ENCODE results near the gene PAK1. TPM values are rescaled to one million over a fixed set of nuclear protein-coding genes. Genes with fewer than 3 reads are reported as not detected.
A peak's percentile ranks its signal among the peaks of the same experiment; 100 is the strongest.

PAK1 gene
- polyA plus RNA-seq, 3 donors, result 128 to 195 (median 134) TPM

DNA sequence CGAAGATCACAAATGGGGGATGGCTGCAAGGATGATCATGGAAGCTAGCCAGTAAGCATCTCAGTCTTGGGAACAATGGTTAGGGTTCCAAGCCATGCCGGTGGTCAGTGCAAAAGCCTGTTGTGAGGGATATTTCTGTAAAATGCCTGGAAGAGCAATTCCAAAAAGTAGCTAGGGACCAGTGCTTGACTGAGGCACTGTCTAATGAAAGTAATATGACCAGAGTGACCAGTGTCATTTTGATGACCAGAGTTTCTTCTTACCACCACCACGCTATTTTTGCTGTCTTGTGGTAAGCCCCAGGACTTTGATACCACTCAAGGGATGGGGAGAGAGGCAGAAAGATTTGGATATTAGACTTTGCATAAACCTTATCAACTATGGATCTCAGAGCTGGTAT is 190.8 kb downstream of the PAK1 start:
- Histone ChIP-seq H3K27me3 (ENCODE audit: control insufficient read depth in 2 of 2, insufficient read depth in 2 of 2, low read length in 2 of 2) (no peaks in the 10 kb centered on the region), H3K9ac (ENCODE audit: insufficient read depth, low read length, poor library complexity, severe bottlenecking) (no peak overlapping the region), H3K4me2 (replicated peaks; ENCODE audit: extremely low read depth, low read length, poor library complexity, severe bottlenecking) (no peak overlapping the region), H2AFZ (ENCODE audit: insufficient read depth, low read depth, low read length, poor library complexity, severe bottlenecking) (no peak overlapping the region), H3K36me3 (replicated peaks in 1 of 2; ENCODE audit: control insufficient read depth in 1 of 2, insufficient read depth in 2 of 2, low read length in 2 of 2) (no peaks in the 10 kb centered on the region), H4K20me1 (ENCODE audit: insufficient read depth, low read length) (no peaks in the 10 kb centered on the region), H3K27ac (ENCODE audit: low read depth in 1 of 2, low read length in 2 of 2) (no peak overlapping the region), H3K79me2 (ENCODE audit: insufficient read depth, low read length) (no peaks in the 10 kb centered on the region), H3K4me1 (ENCODE audit: control insufficient read depth in 1 of 2, insufficient read depth in 2 of 2, low read length in 2 of 2) (peaks cover 5 to 11% of the 10 kb centered on the region in 2 donors), H3K9me3 (replicated peaks in 1 of 2; ENCODE audit: control insufficient read depth in 1 of 2, insufficient read depth in 1 of 2, low read length in 2 of 2) (no peaks in the 10 kb centered on the region), H3K4me3 (replicated peaks in 1 of 3; ENCODE audit: low read depth in 2 of 3, low read length in 3 of 3) (no peak overlapping the region)
- Mint-ChIP-seq H3K27me3 (ENCODE audit: low read depth in 3 of 3) (peaks cover 2 to 8% (median 6%) of the 10 kb centered on the region in 3 donors), H3K9me3 (peaks cover 0 to 2% (median 0%) of the 10 kb centered on the region in 7 donors), H3K4me1 (peaks cover 21% of the 10 kb centered on the region), H3K36me3 (no peaks in the 10 kb centered on the region), H3K4me3 (peak overlapping the region in 1 of 2 donors; percentile 2), H3K27ac (no peak overlapping the region)
- no peak for DNase-seq
- 42% methylated on average over 2 of the region's 3 CpGs for WGBS (ENCODE audit: insufficient coverage)
- intact Hi-C loops (cut with micrococcal nuclease), result no loop called here
- TF ChIP-seq, protein P1, sequence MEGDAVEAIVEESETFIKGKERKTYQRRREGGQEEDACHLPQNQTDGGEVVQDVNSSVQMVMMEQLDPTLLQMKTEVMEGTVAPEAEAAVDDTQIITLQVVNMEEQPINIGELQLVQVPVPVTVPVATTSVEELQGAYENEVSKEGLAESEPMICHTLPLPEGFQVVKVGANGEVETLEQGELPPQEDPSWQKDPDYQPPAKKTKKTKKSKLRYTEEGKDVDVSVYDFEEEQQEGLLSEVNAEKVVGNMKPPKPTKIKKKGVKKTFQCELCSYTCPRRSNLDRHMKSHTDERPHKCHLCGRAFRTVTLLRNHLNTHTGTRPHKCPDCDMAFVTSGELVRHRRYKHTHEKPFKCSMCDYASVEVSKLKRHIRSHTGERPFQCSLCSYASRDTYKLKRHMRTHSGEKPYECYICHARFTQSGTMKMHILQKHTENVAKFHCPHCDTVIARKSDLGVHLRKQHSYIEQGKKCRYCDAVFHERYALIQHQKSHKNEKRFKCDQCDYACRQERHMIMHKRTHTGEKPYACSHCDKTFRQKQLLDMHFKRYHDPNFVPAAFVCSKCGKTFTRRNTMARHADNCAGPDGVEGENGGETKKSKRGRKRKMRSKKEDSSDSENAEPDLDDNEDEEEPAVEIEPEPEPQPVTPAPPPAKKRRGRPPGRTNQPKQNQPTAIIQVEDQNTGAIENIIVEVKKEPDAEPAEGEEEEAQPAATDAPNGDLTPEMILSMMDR (IDR thresholded peaks at IDR 0.05), result no peak

DNA sequence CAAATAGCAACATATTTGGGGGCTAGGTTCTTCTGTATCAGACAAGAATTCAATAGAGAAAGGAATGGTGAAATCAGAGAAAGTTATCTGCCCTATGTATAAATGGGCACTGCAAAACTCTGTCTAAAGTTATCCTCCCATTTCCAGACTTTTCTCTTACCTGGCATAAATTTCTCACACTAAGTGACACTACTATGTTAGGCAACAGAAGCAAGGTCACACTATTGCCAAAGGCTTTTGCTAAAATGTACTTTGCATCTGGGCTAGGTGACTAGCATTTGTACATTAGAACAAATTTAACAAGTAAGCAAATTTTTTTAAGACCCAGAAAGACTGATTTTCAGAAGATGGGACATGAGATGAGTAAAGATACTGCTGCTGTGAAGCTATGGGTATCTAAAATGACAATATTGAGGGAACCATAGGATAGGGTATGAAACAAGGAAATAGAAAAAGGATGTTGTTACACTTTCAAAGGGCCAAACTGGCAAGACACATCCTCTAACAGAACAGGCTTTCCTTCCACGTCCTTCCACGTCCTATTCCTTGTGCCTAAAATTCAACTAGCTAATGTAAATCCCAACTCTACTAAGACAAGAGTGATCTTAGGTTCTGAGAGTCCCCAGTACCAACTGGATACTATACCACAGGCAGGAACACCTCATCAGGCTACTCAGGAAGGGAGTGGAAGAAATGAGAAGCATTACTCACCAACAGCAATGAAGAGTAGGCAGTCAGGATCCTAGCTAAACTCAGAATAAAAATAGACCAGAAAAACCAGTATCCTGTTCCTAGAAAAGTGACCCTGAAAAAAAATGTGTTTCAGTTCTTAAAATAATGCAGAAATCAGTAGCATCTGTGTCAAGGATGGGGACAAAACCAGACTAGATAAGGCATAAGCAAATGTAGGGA is 195.0 kb downstream of the PAK1 start:
- Mint-ChIP-seq H3K36me3 (no peaks in the 10 kb centered on the region), H3K27me3 (ENCODE audit: low read depth in 3 of 3) (peaks cover 0 to 6% (median 4%) of the 10 kb centered on the region in 3 donors), H3K9me3 (peaks cover 0 to 2% (median 0%) of the 10 kb centered on the region in 7 donors), H3K4me3 (peak overlapping the region in 1 of 2 donors; percentile 51), H3K4me1 (peaks cover 24% of the 10 kb centered on the region), H3K27ac (no peak overlapping the region)
- no peaks in the 10 kb centered on the region for H3K9me3 ChIP-seq (replicated peaks in 1 of 2; ENCODE audit: control insufficient read depth in 1 of 2, insufficient read depth in 1 of 2, low read length in 2 of 2)
- no peak overlapping the region for H3K27ac ChIP-seq (ENCODE audit: low read depth in 1 of 2, low read length in 2 of 2)
- H3K79me2 ChIP-seq (ENCODE audit: insufficient read depth, low read length), result no peaks in the 10 kb centered on the region
- H3K4me1 ChIP-seq (ENCODE audit: control insufficient read depth in 1 of 2, insufficient read depth in 2 of 2, low read length in 2 of 2), result peaks cover 5 to 11% of the 10 kb centered on the region in 2 donors
- no CpG with 5 or more reads among the region's 2 CpGs for WGBS (ENCODE audit: insufficient coverage)
- DNase-seq, result no peak
- no peaks in the 10 kb centered on the region for H3K36me3 ChIP-seq (replicated peaks in 1 of 2; ENCODE audit: control insufficient read depth in 1 of 2, insufficient read depth in 2 of 2, low read length in 2 of 2)
- no peaks in the 10 kb centered on the region for H3K27me3 ChIP-seq (ENCODE audit: control insufficient read depth in 2 of 2, insufficient read depth in 2 of 2, low read length in 2 of 2)
- TF ChIP-seq, protein P1 (IDR thresholded peaks at IDR 0.05), result no peak
- H4K20me1 ChIP-seq (ENCODE audit: insufficient read depth, low read length), result no peaks in the 10 kb centered on the region
- peak overlapping the region; percentile 19 for H2AFZ ChIP-seq (ENCODE audit: insufficient read depth, low read depth, low read length, poor library complexity, severe bottlenecking)
- H3K9ac ChIP-seq (ENCODE audit: insufficient read depth, low read length, poor library complexity, severe bottlenecking), result no peak overlapping the region
- intact Hi-C loops (cut with micrococcal nuclease), result no loop called here
- H3K4me2 ChIP-seq (replicated peaks; ENCODE audit: extremely low read depth, low read length, poor library complexity, severe bottlenecking), result no peak overlapping the region
- H3K4me3 ChIP-seq (replicated peaks in 1 of 3; ENCODE audit: low read depth in 2 of 3, low read length in 3 of 3), result no peak overlapping the region
